Keratinocyte (primary cell): ENCODE results near the gene KCNN2. TPM values are rescaled to one million over a fixed set of nuclear protein-coding genes. Genes with fewer than 3 reads are reported as not detected.

Source experiments
- DNase-seq: peaks from one replicate; pipeline ENCODE4 v3.0.0-alpha.2; 2011; ENCODE audit warnings: low read depth, missing footprints, low spot score
- FAIRE-seq: peaks from 2 replicates; lab custom pipeline; 2011; peaks lifted over from hg19 to GRCh38; lab: Jason Lieb, UNC
- H2AFZ ChIP-seq: 2 replicates; pipeline ENCODE4 v1.6.0; 2012; ENCODE audit warnings: low read length, control low read depth, inconsistent platforms; ENCODE audit not compliant: control insufficient read depth
- H3K27ac ChIP-seq: 2 replicates; pipeline ENCODE4 v1.5.1; 2011; ENCODE audit warnings: low read length; ENCODE audit not compliant: control insufficient read depth, insufficient read depth
- H3K27me3 ChIP-seq: 3 replicates; pipeline ENCODE4 v1.6.0; 2011; ENCODE audit warnings: low read length; ENCODE audit not compliant: control insufficient read depth, insufficient read depth; ENCODE audit errors: extremely low read depth
- H3K36me3 ChIP-seq, 2 experiments: 2 replicates in 1 of 2; 3 replicates in 1 of 2; pipeline ENCODE4 v1.5.1; 2011; ENCODE audit warnings: low read length in 2 of 2, mild to moderate bottlenecking in 1 of 2; ENCODE audit not compliant: control insufficient read depth in 2 of 2, insufficient read depth in 2 of 2; ENCODE audit errors: extremely low read depth in 1 of 2
- H3K4me1 ChIP-seq: 3 replicates; pipeline ENCODE4 v1.5.1; 2011; ENCODE audit warnings: low read length; ENCODE audit not compliant: control insufficient read depth, insufficient read depth; ENCODE audit errors: extremely low read depth
- H3K4me2 ChIP-seq: 3 replicates; pipeline ENCODE4 v1.6.0; 2011; ENCODE audit warnings: low read depth, low read length; ENCODE audit not compliant: control insufficient read depth, insufficient read depth; ENCODE audit errors: extremely low read depth
- H3K4me3 ChIP-seq, 3 experiments: fragments of 200-600 bp in 1 of 3; sonication (generic) in 1 of 3; 2 replicates in 2 of 3; 3 replicates in 1 of 3; pipeline ENCODE4 v1.5.1; 2011 to 2016; ENCODE audit warnings: low read length in 3 of 3, mild to moderate bottlenecking in 3 of 3, control low read depth in 2 of 3, inconsistent platforms in 1 of 3, low read depth in 1 of 3, mixed read lengths in 1 of 3, mixed run types in 1 of 3, moderate library complexity in 1 of 3; ENCODE audit not compliant: control insufficient read depth in 2 of 3, insufficient read depth in 2 of 3; ENCODE audit errors: extremely low read depth in 1 of 3
- H3K79me2 ChIP-seq: 2 replicates; pipeline ENCODE4 v1.6.0; 2012; ENCODE audit warnings: low read length; ENCODE audit not compliant: control insufficient read depth, insufficient read depth
- H3K9ac ChIP-seq: 3 replicates; pipeline ENCODE4 v1.6.0; 2011; ENCODE audit warnings: low read length; ENCODE audit not compliant: control insufficient read depth, insufficient read depth; ENCODE audit errors: extremely low read depth
- H3K9me1 ChIP-seq: 3 replicates; pipeline ENCODE4 v1.6.0; 2011; ENCODE audit warnings: low read length; ENCODE audit not compliant: control insufficient read depth, insufficient read depth; ENCODE audit errors: extremely low read depth
- H3K9me3 ChIP-seq: 2 replicates; pipeline ENCODE4 v1.5.1; 2012; ENCODE audit warnings: low read depth, low read length; ENCODE audit not compliant: control insufficient read depth
- H4K20me1 ChIP-seq: 3 replicates; pipeline ENCODE4 v1.6.0; 2011; ENCODE audit warnings: low read length; ENCODE audit not compliant: control insufficient read depth, insufficient read depth; ENCODE audit errors: extremely low read depth
- CTCF ChIP-seq, 3 experiments: IDR thresholded peaks in 1 of 3; conservative IDR thresholded peaks in 1 of 3; optimal IDR thresholded peaks in 1 of 3; 2 replicates in 2 of 3; 3 replicates in 1 of 3; pipeline versions ENCODE3 to v1.5.1; 2011; ENCODE audit warnings: low read length in 3 of 3, mild to moderate bottlenecking in 3 of 3, moderate library complexity in 2 of 3, control low read depth in 1 of 3, inconsistent platforms in 1 of 3; ENCODE audit not compliant: insufficient read depth in 2 of 3; ENCODE audit errors: extremely low read depth in 1 of 3
- EZH2 ChIP-seq: IDR thresholded peaks from one replicate; pipeline ENCODE4 v1.6.1; 2012; ENCODE audit warnings: inconsistent platforms, mild to moderate bottlenecking, low read length, moderate library complexity
- dilution Hi-C: fragments of 300-500 bp; cut with MboI; formaldehyde crosslinking; loops from one replicate; pipeline ENCODE4 v1.7.0; 2020; ENCODE audit warnings: low sequenced_read_pairs; ENCODE audit not compliant: extremely low pct_ligation_motif_present
- polyA plus RNA-seq, 5 experiments: library from polyadenylated mRNA; depleted of rRNA in 3 of 5; stranded (reverse) in 3 of 5; stranded (forward) in 1 of 5; unstranded in 1 of 5; fragments of >200 nt; gene quantifications; 1 replicate in 1 of 5; 2 replicates in 3 of 5; 3 replicates in 1 of 5; pipeline versions ENCODE4 v1.2.1 to v1.2.3, GENCODE V29; 2011 to 2012; ENCODE audit warnings: missing spikeins in 2 of 5, low read depth in 1 of 5, low replicate concordance in 1 of 5

KCNN2 gene
- polyA plus RNA-seq, 1 donor (not counting 4 experiments of a cell fraction or from before 2014, with no cell fraction given) = 0.09 TPM

- no peak overlapping the region for H3K27ac ChIP-seq
- H3K36me3 ChIP-seq = no peaks in the 10 kb centered on the region
- no peak overlapping the region for H3K4me2 ChIP-seq
- TF ChIP-seq EZH2 (no peak), CTCF (optimal IDR thresholded peaks at IDR 0.05 in 1 of 3, IDR thresholded peaks at IDR 0.05 in 1 of 3, conservative IDR thresholded peaks at IDR 0.05 in 1 of 3; ENCODE audit: extremely low read depth in 1 of 3, insufficient read depth in 2 of 3, low read length in 3 of 3) (no peak)
- H3K4me1 ChIP-seq = no peaks in the 10 kb centered on the region
- no peaks in the 10 kb centered on the region for H3K27me3 ChIP-seq
- no peak for DNase-seq
- H3K4me3 ChIP-seq = no peak overlapping the region
- H2AFZ ChIP-seq = no peak overlapping the region
- H3K79me2 ChIP-seq = no peaks in the 10 kb centered on the region
- H3K9ac ChIP-seq = no peak overlapping the region
- no peaks in the 10 kb centered on the region for H3K9me3 ChIP-seq
- H4K20me1 ChIP-seq = no peaks in the 10 kb centered on the region
- no peak for FAIRE-seq
- no peaks in the 10 kb centered on the region for H3K9me1 ChIP-seq
- dilution Hi-C loops = no loop called here
These were observed 138.9 kb downstream of the KCNN2 start for GRCh38 chr5:114500756-114501155.

DNA sequence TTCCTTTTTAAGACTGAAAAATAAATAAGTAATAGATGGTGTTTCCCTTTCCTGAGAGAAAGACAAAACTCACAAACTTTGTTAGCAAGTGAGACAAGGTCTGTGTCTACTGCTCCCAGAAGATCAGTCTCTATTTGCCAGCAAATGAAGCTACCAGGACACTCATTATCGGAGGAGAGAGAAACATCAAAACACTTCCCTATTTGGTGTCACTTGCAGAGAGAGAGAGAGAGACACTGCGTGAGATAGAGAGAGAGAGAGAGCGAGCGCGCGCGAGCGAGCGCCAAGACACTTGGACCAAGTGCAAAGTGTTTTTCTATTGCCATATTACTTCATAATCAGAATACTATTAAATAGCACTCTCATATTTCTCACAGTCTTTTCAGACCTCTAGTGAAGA lies 142.7 kb downstream of the KCNN2 start:
- DNase-seq = no peak
- Histone ChIP-seq H3K9me1 (no peaks in the 10 kb centered on the region), H3K9me3 (no peaks in the 10 kb centered on the region), H4K20me1 (no peaks in the 10 kb centered on the region), H3K36me3 (no peaks in the 10 kb centered on the region), H3K27me3 (no peaks in the 10 kb centered on the region), H3K4me2 (no peak overlapping the region), H3K79me2 (no peaks in the 10 kb centered on the region), H3K9ac (no peak overlapping the region), H3K4me3 (no peak overlapping the region), H3K27ac (no peak overlapping the region), H3K4me1 (no peaks in the 10 kb centered on the region), H2AFZ (no peak overlapping the region)
- no peak for FAIRE-seq
- TF ChIP-seq EZH2 = no peak
- TF ChIP-seq CTCF (optimal IDR thresholded peaks at IDR 0.05 in 1 of 3, IDR thresholded peaks at IDR 0.05 in 1 of 3, conservative IDR thresholded peaks at IDR 0.05 in 1 of 3; ENCODE audit: extremely low read depth in 1 of 3, insufficient read depth in 2 of 3, low read length in 3 of 3) = no peak
- dilution Hi-C loops = no loop called here
